Fibroblast of upper back skin (primary cell): Measurements from ENCODE around the gene ZNF354B.

Experiments used
- DNase-seq: peaks from one replicate; pipeline ENCODE4 v3.0.0-alpha.2; 2013

The ZNF354B gene

GRCh38 chr5:178883815-178884430, 24.2 kb downstream of the ZNF354B start:
- DNase-seq: no peak

DNA sequence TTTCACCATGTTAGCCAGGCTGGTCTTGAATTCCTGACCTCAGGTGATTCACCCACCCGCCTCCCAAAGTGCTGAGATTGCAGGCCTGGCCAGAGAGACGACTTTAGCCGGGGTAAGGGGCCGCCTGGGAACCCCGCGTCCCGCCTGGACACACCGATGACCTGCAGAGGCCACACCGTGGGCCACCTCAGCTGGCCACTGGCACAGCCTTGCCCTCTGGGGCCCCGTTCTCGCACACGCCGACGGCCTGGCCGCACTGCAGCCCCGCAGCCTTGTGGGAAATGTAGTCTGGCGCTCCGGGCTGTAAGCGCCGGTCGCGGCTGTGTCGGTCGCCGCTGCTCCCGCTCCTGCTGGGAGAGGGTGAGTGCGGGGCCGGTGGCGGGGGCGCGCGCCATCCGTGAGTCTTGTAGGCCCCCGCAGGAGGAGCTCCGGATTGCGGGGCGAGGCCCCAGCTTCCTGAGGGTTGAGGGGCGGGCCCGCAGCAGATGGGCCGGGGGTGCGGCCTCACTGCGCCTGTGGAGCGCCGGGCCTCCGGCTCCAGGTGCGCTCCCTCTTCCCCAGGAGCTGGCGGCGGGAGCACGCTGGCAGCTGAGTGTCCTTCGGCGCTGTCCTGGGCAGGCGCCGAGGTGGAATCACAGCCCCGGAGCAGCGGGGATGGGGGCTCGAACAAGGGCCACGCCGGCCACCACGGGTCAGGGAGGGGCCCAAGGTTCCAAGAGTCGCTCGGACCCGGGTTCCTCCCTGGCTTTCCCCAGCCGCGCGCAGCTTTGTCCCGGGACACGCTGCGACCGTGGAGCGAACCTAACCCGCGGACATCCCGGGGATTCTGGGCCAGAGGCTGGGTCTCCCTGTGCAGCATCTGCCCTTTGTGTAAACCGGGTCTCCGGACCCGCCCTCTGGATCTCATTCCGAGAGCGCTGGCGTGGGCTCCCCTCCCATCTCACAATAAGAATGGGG, 36.1 kb downstream of the ZNF354B start, which contains the start of gene ZFP2:
Gene ZFP2, plus strand, starts transcription at position 299 of the 957 bp plus-strand sequence. CDS start 35,401 bp downstream, outside the sequence.
- peak; percentile 46 for DNase-seq

- no peak for DNase-seq
Observed at GRCh38 chr5:178899289-178899688, 39.5 kb downstream of the ZNF354B start.

GRCh38 chr5:178902849-178903248, 43.1 kb downstream of the ZNF354B start:
- DNase-seq: no peak

- DNase-seq: no peak
Observed at GRCh38 chr5:178931846-178932760, 72.3 kb downstream of the ZNF354B start.
